Measurements from ENCODE around the gene NPFFR1. TPM values are rescaled to one million over a fixed set of nuclear protein-coding genes. Genes with fewer than 3 reads are reported as not detected.
"Not testable (repeated sequence)": the region's sequence is repeated elsewhere in the genome, so short reads cannot be mapped to it uniquely, and the experiment has no call there.

Gene NPFFR1
- total RNA-seq, 4 donors from 2014 or later: not detected

- Histone ChIP-seq H3K36me3 (no peaks in the 10 kb centered on the region), H3K9me3 (no peaks in the 10 kb centered on the region), H3K4me3 (no peak overlapping the region), H3K27me3 (peaks cover 0 to 5% (median 0%) of the 10 kb centered on the region in 4 donors), H3K27ac (replicated peaks in 1 of 4) (no peak overlapping the region), H3K4me1 (no peaks in the 10 kb centered on the region)
- intact Hi-C loops (cut with DNase I): no loop called here
- no peak for DNase-seq (ENCODE audit: extremely low spot score)
- 69% methylated on average over 6 of the region's 6 CpGs for WGBS
- TF ChIP-seq POLR2A (IDR thresholded peaks at IDR 0.05; ENCODE audit: low read depth) (no peak), EP300 (IDR thresholded peaks at IDR 0.05) (no peak), POLR2AphosphoS5 (IDR thresholded peaks at IDR 0.05) (no peak), CTCF (IDR thresholded peaks at IDR 0.05) (no peak)
These were observed 36.4 kb downstream of the NPFFR1 start for GRCh38 chr10:70247360-70247759.

GRCh38 chr10:70241081-70241480 is 42.7 kb downstream of the NPFFR1 start:
- H3K36me3 ChIP-seq: no peaks in the 10 kb centered on the region
- no peak overlapping the region for H3K27ac ChIP-seq (replicated peaks in 1 of 4)
- no peaks in the 10 kb centered on the region for H3K9me3 ChIP-seq
- 97% methylated on average over 3 of the region's 3 CpGs for WGBS
- DNase-seq (ENCODE audit: extremely low spot score): no peak
- peaks cover 0 to 3% (median 0%) of the 10 kb centered on the region in 4 donors for H3K27me3 ChIP-seq
- H3K4me3 ChIP-seq: no peak overlapping the region
- intact Hi-C loops (cut with DNase I): no loop called here
- H3K4me1 ChIP-seq: no peaks in the 10 kb centered on the region
- TF ChIP-seq EP300 (IDR thresholded peaks at IDR 0.05): no peak
- no peak for TF ChIP-seq POLR2A (IDR thresholded peaks at IDR 0.05; ENCODE audit: low read depth)
- TF ChIP-seq POLR2AphosphoS5 (IDR thresholded peaks at IDR 0.05): no peak
- no peak for TF ChIP-seq CTCF (IDR thresholded peaks at IDR 0.05)

- H3K36me3 ChIP-seq; H3K27ac ChIP-seq (replicated peaks in 1 of 4); DNase-seq (ENCODE audit: extremely low spot score); H3K4me3 ChIP-seq; H3K27me3 ChIP-seq; H3K4me1 ChIP-seq; H3K9me3 ChIP-seq: not testable (repeated sequence)
- intact Hi-C loops (cut with DNase I): loop anchor here (10.0 kb wide), 1 partner anchor 295 kb away; no protein-coding TSS in a partner anchor
- whole genome bisulfite sequencing: 100% methylated on average over 1 of the region's 21 CpGs
These were observed 43.8 kb downstream of the NPFFR1 start for GRCh38 chr10:70239986-70240385.

- WGBS: 94% methylated on average over 19 of the region's 55 CpGs
- not testable (repeated sequence) for H3K36me3 ChIP-seq; H3K4me3 ChIP-seq; H3K27ac ChIP-seq (replicated peaks in 1 of 4); H3K9me3 ChIP-seq; DNase-seq (ENCODE audit: extremely low spot score); H3K4me1 ChIP-seq; H3K27me3 ChIP-seq
- intact Hi-C loops (cut with DNase I): loop anchor here (10.0 kb wide), 1 partner anchor 295 kb away; no protein-coding TSS in a partner anchor
These were observed 44.5 kb downstream of the NPFFR1 start for GRCh38 chr10:70239077-70239976.

GRCh38 chr10:70237958-70238536 is 45.8 kb downstream of the NPFFR1 start:
- H3K27me3 ChIP-seq; H3K4me1 ChIP-seq; H3K27ac ChIP-seq (replicated peaks in 1 of 4); H3K4me3 ChIP-seq; H3K36me3 ChIP-seq; H3K9me3 ChIP-seq: not testable (repeated sequence)
- intact Hi-C loops (cut with DNase I): loop anchor here (10.0 kb wide), 1 partner anchor 297 kb away; no protein-coding TSS in a partner anchor
- peak; percentile 19 for DNase-seq (ENCODE audit: extremely low spot score)
- 81% methylated on average over 6 of the region's 6 CpGs for WGBS

- no peak for TF ChIP-seq POLR2AphosphoS5 (IDR thresholded peaks at IDR 0.05)
- no peak for TF ChIP-seq EP300 (IDR thresholded peaks at IDR 0.05)
- no peak for TF ChIP-seq CTCF (IDR thresholded peaks at IDR 0.05)
- no peak for TF ChIP-seq POLR2A (IDR thresholded peaks at IDR 0.05; ENCODE audit: low read depth)
- no peaks in the 10 kb centered on the region for H3K9me3 ChIP-seq
- no peaks in the 10 kb centered on the region for H3K27me3 ChIP-seq
- intact Hi-C loops (cut with DNase I): loop anchor here (10.0 kb wide), 1 partner anchor 300 kb away; no protein-coding TSS in a partner anchor
- peaks cover 0 to 4% (median under 1%) of the 10 kb centered on the region in 4 donors for H3K36me3 ChIP-seq
- no peak overlapping the region for H3K4me3 ChIP-seq
- H3K4me1 ChIP-seq: peaks cover 19 to 28% (median 22%) of the 10 kb centered on the region in 4 donors
- peak; percentile 90 for DNase-seq (ENCODE audit: extremely low spot score)
- 85% methylated on average over 18 of the region's 18 CpGs for WGBS
- H3K27ac ChIP-seq (replicated peaks in 1 of 4): peak overlapping the region in 1 of 4 donors; percentile 8
These were observed 48.9 kb downstream of the NPFFR1 start for GRCh38 chr10:70234668-70235447.

Measured in esophagus muscularis mucosa (tissue), 4 donors.